GM18519 (cell line): Measurements from ENCODE around the gene SLC45A2.
A peak's percentile ranks its signal among the peaks of the same experiment; 100 is the strongest.
"Not testable (repeated sequence)": the region's sequence is repeated elsewhere in the genome, so short reads cannot be mapped to it uniquely, and the experiment has no call there.

Experiments used
- ATAC-seq: cut with Tn5 transposase; IDR thresholded peaks from one replicate; pipeline ENCODE4 v1.9.1; 2021; ENCODE audit warnings: mild to moderate bottlenecking, moderate library complexity; ENCODE audit not compliant: unreplicated experiment, low FRiP score

The SLC45A2 gene, protein sequence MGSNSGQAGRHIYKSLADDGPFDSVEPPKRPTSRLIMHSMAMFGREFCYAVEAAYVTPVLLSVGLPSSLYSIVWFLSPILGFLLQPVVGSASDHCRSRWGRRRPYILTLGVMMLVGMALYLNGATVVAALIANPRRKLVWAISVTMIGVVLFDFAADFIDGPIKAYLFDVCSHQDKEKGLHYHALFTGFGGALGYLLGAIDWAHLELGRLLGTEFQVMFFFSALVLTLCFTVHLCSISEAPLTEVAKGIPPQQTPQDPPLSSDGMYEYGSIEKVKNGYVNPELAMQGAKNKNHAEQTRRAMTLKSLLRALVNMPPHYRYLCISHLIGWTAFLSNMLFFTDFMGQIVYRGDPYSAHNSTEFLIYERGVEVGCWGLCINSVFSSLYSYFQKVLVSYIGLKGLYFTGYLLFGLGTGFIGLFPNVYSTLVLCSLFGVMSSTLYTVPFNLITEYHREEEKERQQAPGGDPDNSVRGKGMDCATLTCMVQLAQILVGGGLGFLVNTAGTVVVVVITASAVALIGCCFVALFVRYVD

DNA sequence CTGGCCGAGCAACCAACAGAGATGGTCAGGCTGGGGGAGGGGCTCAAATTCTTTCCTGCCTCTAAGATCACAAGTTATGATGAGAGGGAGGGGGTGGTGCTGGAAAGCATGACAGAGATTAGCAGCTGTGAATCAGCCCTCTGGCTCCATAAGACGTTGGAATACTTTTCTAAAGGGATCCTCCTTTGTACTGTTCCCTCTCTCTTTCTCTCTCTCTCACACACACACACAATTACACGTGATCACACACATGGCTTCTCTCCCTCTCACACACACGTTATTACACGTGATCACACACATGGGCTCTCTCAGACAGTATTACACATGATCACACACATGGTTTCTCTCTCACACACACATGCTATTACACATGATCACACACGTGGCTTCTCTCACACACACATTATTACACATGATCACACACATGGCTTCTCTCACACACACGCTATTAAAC lies at the start of gene SLC45A2:
TSS of gene SLC45A2 (minus strand) at position 23 of the 454 bp plus-strand sequence. CDS start 110 bp downstream, outside the sequence.
- no peak for ATAC-seq

DNA sequence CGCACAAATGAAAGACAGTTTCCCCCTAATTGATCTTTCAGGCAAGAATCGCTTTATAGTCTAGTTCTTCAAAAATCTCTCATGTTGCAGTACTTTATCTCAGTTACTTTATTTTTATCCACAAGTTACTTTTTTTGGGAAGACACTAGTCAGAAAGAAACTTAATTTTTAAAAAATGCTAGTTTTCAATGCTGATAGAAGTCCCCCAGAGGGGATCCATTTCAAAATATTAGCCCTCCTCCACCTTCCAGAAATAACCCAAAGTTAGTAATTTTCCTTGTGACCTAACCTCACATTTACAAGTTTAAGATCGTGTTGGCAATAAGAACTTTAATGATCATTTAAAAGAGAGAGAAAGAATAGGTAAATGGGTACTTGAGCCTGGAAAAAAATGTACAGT lies 47.5 kb upstream of the SLC45A2 start:
- ATAC-seq = no peak

DNA sequence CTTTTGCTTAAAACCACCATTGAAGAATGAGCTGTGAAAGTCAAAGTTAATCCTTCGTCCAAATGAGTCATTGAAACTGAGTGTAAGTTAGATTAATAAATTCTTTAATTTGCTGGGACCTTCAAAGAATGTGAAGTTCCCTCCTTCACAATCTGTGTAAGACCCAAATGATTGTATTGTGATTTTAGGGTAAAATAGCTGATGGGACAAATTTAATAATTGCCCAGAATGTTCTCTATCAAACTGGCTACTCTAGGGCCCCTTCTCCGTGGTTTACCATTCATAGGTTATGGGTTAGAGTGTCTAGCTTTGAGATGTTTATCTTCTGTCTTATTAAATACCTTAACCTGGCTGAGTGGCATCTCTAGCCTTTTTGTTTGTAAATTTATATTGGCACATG lies 46.6 kb upstream of the SLC45A2 start:
- no peak for ATAC-seq

DNA sequence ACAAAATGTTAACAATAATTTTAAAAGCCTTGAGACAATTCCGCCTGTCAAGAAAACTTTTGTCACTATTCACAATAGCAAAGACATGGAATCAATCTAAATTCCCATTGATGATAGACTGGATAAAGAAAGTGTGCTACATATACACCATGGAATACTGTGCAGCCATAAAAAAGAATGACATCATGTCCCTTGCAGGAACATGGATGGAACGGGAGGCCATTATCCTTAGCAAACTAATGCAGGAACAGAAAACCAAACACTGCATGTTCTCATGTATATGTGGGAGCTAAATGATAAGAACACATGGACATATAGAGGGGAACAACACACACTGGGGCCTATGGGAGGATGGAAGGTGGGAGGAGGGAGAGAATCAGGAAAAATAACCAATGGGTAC lies 46.1 kb upstream of the SLC45A2 start:
- ATAC-seq = not testable (repeated sequence)

DNA sequence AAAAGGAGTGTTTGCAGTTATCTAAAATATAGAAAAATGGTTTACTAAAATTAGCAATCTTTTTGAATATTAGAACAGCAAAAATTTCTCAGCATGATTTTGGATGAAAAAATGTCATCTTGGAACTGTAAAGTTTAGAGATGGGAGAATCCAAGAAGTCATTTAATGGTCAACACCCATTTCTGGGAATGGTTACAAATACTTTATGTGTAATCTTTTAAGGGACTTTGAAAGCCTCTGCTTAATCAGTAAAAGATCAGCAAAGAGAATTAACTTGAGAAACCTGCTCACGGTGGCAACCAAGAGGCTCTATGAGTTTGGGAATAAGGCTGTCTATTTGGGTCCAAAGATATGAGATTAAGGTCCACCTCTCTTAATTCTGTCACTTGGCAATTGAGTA lies 45.6 kb upstream of the SLC45A2 start:
- no peak for ATAC-seq

DNA sequence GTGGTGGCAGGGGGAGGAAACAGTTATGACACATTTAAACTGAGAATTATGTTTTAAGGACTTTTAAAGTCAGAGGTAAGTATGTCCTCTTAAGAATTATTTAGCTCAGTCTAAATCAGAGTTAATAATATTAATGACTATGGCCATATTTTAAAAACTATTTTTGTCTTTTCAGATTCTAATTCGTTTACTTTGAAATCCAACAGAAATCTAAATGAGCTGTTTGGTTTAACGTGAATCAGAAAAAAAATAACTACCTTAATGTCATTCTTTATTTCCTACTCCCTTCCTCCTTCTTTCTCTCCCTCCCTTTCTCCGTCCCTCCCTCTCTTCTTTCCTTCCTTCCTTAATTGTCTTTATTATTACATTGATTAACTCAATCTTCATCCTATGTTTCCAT lies 43.9 kb upstream of the SLC45A2 start:
- no peak for ATAC-seq

DNA sequence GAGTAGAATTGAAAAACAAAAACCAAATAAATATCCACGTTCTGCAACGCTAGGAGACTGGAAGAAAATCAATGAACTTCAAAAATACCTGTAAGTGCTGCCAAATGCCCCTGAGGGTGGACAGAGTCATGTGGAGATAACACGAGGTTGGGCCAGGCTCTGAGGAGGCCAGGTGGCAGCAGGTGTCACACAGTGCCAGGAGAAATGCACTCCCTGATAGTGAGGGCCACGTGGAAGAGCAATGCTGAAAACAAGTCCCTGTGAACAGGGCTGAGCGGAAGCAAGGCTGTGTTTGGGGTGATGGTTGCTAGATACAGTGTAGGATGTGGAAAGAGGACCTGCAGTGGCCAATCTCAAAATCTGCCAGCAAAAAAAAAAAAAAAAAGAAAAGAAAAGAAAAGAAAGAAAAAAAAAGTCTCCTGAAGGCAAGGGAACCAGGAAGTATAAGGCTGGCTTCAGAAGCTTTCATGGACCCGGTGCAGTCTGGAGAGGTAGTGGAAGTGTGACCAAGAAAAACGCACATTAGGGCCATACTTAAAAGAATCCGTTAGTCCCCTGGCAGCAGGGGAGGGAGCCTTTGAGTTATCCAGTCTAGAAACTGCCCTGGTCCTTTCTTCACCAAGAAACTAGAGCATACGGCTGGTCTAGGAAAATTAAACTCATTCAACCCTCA lies 41.7 kb upstream of the SLC45A2 start:
- ATAC-seq = no peak

DNA sequence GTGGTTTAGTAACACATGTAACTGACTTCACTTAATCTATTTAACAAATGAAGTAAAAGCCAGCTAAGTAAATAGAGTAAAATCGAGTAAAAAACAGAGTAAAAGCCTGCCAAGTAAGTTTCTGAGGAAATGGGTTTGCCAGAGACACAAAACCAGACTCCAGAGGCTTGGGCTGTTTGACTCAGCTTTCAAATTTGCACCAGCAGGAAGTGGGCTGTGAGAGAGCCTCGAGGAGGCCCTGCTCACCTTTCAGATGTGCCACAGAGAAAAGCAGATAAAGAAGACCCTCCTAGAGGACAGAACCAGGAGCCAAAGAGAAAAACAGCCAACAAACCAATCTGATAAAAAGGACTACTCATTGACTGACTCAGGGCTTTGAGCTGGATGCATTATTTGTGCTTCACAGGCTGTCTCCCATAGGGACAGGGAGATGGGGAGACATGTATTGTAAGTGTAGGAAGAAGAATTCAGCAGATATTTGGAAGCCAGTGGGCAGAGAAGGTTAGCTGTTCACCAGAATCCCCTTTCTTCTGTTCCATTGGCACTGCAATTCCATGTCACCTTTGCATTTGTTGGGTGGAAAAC lies 37.7 kb upstream of the SLC45A2 start:
- ATAC-seq = peak; percentile 86

DNA sequence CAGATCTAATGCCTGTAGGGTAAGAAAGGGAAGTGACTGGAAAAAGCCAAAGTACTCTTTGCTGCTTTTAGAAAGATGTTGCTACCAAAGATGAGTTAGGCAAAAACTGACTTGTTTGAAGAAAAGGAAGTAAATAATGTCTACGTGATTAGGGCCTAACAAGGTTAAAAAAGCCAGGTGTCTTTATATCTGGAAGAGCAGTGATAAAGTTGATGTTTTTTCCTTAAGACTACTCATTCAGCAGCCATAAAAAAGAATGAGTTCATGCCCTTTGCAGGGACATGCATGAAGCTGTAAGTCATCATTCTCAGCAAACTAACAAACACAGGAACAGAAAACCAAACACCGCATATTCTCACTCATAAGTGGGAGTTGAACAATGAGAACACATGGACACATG lies 36.8 kb upstream of the SLC45A2 start:
- no peak for ATAC-seq

DNA sequence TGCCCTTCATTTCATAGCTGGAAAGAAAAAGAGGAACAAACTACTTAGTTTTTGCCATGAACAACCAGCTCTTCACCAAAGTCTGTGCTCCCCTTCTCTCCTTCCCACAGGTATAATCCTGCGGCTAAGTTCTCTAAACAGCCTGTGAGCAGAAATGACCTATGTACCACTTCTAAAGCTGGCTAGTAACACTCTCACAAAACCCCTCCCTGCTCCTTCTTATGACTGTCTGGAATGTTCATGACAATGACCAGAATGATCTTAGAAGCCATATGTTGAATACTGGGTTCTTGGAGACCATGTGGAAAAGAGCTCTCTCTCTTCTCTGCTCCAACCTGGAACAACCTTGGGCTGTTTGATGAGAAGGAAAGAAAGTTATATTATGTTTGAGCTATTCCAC lies 36.2 kb upstream of the SLC45A2 start:
- no peak for ATAC-seq

DNA sequence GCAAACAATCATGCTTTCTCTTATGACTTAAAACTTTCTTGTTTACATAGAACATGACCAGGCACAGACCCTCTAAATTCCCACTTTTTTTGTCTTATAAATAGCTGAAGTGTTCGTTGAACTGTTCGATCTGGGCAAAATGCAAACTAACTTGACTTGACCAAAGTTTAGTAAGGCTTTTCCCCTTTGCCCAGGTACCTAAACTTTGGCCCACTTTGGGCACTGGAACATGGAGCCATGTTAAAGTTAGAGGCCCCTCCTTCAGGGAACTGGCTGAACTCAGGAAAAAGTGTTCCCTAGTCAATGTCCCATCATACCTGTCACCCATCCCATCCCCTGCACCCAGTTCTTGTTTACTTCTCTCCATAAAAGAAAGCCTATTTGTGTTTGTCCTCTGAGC lies 32.8 kb upstream of the SLC45A2 start:
- no peak for ATAC-seq

DNA sequence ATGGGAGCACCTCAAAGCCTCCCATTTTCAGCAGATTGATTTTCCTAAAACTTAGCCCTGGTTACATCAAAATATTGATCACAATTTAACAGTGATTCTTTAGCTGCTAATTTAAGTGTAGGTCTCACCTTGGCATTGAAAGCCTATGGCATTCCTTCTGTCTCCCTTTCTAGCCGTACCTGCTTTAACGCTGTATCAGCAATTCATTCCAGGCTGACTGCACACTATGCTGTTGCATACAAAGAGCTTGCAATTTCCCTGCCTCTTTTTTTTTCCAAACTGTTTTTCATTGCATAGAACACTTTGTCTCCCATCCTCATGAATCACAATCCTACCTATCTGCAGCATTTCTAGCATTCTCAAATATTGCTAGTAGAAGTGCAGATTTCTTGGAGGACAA lies 32.3 kb upstream of the SLC45A2 start:
- no peak for ATAC-seq

DNA sequence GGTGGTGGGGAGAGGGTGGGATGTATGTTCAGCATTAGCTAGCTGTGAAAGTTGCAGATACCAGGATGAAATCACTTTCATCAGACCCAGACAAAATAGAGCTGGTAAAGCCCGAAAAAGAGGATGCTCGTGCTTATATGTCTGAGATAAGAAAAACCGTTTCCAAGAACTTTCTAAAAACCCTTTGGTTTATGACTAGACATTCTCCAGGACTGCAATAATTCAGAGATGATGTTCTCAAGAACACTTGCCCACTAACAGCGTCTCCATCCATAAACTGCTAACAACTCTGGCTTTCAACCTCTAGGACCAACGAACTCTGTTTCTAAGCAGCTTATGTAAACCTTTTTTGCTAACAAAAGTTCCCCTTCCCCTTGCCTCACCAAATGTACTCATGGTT lies 31.7 kb upstream of the SLC45A2 start:
- ATAC-seq = no peak

DNA sequence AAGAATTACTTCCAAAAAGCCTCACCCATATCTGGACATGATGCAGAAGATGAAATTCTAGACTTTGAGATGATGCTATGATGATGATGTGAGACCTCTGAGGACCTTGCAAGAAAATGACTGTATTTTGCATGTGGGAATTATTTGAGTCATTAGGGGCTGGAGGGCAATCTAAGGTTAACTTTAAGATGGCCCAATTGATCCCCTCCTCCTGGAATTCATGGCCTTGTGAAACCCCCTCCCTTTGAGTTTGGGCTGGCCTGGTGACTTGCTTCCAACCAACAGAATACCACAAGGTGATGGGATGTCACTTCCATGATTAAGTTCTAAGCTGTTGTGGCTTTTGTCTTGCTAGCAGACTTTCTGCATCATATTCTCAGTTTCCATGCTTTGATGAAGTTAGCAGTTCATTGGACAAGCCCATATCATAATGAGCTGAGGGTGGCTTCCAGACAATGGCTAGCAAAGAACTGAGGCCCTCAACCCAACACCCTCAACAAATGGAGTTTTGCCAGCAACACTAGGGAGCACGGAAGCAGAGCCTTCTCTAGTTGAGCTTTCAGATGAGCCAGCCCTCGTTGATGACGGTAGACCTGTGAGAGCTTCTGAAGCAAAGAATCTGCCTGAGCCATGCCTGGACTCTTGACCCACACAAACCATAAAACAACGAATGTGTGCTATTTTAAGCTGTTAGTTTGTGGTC lies 30.8 kb upstream of the SLC45A2 start:
- ATAC-seq = no peak

DNA sequence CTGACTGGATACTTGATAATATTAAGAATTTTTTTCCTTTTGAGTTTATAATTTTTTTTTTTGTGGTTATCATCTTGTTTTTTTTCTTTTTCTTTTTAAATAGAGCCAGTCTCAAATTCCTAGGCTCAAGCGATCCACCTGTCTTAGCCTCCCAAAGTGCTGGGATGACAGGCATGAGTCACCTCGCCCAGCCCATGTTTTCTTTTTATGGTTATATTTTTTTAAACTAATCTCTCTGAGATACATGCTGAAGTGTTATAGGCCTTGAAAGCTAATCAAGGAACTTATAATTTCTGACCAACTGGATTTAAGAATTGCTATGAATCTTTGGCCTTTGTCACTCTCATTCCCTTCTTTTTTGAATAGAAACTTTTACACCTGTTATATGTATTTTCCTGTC lies 30.1 kb upstream of the SLC45A2 start:
- ATAC-seq = no peak

DNA sequence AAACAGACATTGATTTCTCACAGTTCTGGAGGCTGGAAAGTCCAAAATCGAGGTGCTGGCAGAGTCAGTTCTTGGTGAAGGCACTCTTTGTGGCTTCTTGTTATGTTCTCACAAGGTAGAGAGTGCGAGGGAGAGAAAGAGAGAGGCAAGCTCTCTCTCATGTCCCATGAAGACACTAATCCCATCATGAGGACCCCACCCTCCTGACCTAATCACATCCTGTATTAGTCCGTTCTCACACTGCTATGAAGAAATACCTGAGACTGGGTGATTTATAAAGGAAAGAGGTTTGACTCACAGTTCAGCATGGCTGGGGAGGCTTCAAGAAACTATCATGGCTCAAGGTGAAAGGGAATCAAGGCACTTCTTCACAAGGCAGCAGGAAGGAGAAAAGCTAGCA lies 29.1 kb upstream of the SLC45A2 start:
- no peak for ATAC-seq

DNA sequence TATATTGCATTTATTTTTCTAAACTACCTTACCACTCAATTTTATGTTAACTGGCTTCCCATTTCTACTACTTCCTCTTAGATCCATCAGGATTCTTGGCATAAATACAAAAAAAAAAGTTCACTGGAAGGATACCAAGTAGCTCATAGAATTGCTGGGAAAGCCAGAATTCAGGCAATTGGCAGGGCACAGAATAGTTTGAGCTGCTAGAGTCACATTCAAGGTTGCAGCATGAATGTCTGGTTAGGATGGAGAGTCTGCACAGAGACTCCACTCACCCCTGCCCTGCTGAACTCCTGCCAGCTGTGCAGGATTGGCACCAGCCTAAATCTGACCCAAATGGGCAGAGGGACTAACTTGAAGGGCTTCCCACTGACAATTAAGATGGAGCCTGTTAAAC lies 28.3 kb upstream of the SLC45A2 start:
- no peak for ATAC-seq

DNA sequence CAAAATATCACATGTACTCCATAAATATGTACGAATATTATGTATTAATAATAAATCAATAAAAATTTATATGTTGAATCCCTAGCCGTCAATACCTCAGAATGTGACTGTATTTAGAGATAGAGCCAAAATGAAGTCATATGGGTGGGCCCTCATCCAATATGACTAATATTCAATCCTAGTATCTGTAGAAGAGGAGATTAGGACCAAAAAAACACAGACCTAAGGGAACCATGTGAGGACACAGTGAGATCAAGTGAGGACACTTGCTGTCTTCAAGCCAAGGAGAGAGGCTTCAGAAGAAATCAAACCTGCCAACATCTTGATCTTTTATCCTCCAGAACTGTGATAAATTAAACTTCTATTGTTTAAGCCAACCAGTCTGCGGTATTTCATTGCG lies 27.0 kb upstream of the SLC45A2 start:
- no peak for ATAC-seq

DNA sequence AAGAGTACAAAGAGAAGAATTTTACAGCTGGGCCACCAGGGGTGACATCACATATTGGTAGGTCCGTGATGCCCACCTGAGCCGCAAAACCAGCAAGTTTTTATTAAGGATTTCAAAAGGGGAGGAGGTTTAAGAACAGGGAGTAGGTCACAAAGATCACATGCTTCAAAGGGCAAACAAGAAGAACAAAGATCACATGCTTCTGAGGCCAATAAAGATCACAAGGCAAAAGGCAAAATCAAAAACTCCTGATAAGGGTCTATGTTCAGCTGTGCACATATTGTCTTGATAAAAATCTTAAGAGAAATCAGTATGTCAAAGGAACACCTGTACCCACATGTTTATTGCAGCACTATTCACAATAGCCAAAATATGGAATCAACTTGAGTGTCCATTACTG lies 25.7 kb upstream of the SLC45A2 start:
- not testable (repeated sequence) for ATAC-seq

DNA sequence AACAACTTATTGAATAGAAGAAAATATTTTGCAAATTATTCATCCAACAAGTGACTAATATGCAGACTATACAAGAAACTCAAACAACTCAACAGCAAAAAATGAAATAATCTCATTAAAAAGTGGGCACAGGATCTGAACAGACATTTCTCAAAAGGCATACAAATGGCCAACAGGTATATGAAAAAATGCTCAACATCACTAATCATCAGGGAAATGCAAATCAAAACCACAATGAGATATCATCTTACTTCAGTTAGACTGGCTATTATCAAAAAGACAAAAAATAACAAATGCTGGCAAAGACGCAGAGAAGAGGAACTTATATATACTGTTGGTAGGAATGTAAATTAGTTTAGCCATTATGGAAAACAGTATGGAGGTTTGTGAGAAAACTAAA lies 25.1 kb upstream of the SLC45A2 start:
- no peak for ATAC-seq

DNA sequence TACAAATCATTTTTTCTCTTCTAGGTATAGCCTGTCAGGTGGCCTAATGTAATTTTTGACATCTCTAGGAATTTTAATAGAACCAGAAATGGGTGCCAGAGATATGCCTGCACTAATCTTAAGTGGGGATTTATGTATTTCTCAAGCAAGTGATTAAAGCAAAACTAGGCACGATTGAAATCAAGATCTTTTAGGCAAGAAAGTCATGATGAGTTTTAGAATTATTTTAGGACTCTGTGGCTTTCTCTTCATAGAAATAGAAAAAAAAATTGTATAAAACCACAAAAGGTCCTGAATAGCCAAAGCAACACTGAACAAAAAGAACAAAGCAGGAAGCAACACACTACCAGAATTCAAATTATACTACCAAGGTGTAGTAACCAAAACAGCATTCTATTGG lies 24.3 kb upstream of the SLC45A2 start:
- ATAC-seq = no peak
